ENCODE data around the gene TDRD10. TPM values are rescaled to one million over a fixed set of nuclear protein-coding genes. Genes with fewer than 3 reads are reported as not detected.
A peak's percentile ranks its signal among the peaks of the same experiment; 100 is the strongest.

TDRD10 gene
- total RNA-seq, 3 donors from 2014 or later = 0.65 to 2.0 (median 0.72) TPM

DNA sequence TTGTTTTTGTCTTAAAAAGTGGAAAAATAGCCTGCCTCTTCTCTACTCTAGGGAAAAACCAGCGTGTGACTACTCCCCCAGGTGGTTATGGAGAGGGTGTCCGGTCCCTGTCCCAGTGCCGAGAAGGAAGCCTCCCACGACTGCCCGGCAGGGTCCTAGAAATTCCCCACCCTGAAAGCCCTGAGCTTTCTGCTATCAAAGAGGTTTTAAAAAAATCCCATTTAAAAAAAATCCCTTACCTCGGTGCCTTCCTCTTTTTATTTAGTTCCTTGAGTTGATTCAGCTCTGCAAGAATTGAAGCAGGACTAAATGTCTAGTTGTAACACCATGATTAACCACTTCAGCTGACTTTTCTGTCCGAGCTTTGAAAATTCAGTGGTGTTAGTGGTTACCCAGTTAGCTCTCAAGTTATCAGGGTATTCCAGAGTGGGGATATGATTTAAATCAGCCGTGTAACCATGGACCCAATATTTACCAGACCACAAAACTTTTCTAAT, 35.0 kb upstream of the TDRD10 start:
- ATAC-seq (no peak), DNase-seq (no peak)
- TF ChIP-seq, protein P1, sequence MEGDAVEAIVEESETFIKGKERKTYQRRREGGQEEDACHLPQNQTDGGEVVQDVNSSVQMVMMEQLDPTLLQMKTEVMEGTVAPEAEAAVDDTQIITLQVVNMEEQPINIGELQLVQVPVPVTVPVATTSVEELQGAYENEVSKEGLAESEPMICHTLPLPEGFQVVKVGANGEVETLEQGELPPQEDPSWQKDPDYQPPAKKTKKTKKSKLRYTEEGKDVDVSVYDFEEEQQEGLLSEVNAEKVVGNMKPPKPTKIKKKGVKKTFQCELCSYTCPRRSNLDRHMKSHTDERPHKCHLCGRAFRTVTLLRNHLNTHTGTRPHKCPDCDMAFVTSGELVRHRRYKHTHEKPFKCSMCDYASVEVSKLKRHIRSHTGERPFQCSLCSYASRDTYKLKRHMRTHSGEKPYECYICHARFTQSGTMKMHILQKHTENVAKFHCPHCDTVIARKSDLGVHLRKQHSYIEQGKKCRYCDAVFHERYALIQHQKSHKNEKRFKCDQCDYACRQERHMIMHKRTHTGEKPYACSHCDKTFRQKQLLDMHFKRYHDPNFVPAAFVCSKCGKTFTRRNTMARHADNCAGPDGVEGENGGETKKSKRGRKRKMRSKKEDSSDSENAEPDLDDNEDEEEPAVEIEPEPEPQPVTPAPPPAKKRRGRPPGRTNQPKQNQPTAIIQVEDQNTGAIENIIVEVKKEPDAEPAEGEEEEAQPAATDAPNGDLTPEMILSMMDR (IDR thresholded peaks at IDR 0.05) = no peak
- peaks cover 20% of the 10 kb centered on the region for H3K4me1 ChIP-seq (ENCODE audit: low read depth)
- H3K36me3 ChIP-seq (ENCODE audit: low read depth) = no peaks in the 10 kb centered on the region
- H3K9me3 ChIP-seq = no peaks in the 10 kb centered on the region
- intact Hi-C loops (cut with DNase I, micrococcal nuclease) = loop anchor here in 1 of 2 donors (10.0 kb wide), 1 partner anchor 62 kb away; the partner anchor contains the start of gene IL6R
- no peak overlapping the region for H3K4me3 ChIP-seq

DNA sequence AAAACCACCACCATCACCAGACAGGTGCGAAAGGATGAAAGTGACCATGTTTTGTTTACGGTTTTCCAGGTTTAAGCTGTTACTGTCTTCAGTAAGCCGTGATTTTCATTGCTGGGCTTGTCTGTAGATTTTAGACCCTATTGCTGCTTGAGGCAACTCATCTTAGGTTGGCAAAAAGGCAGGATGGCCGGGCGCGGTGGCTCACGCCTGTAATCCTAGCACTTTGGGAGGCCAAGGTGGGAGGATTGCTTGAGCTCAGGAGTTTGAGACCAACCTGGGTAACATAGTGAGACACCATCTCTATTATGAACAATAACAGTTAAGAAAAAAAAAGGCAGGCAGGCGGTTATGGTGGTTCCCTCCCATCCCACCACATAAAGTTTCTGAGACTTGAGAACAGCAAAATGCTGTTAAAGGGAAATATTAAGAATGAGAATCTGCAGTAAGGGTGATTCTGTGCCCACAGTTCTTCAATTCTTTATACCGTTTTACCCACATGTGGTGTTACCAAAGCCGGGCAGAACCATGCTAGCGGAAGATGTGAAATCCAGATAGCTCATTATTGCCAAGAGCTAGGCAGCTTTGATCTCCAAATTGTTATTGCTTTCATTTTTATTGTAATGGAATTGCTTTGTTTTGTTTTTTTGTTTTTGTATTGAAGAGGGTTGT, 34.5 kb upstream of the TDRD10 start:
- Histone ChIP-seq H3K4me1 (ENCODE audit: low read depth) (peaks cover 20% of the 10 kb centered on the region), H3K36me3 (ENCODE audit: low read depth) (no peaks in the 10 kb centered on the region), H3K9me3 (no peaks in the 10 kb centered on the region), H3K4me3 (no peak overlapping the region)
- DNase-seq = no peak
- TF ChIP-seq, protein P1 (IDR thresholded peaks at IDR 0.05) = no peak
- no peak for ATAC-seq
- intact Hi-C loops (cut with DNase I, micrococcal nuclease) = loop anchor here in 1 of 2 donors (10.0 kb wide), 1 partner anchor 63 kb away; the partner anchor contains the start of gene IL6R

DNA sequence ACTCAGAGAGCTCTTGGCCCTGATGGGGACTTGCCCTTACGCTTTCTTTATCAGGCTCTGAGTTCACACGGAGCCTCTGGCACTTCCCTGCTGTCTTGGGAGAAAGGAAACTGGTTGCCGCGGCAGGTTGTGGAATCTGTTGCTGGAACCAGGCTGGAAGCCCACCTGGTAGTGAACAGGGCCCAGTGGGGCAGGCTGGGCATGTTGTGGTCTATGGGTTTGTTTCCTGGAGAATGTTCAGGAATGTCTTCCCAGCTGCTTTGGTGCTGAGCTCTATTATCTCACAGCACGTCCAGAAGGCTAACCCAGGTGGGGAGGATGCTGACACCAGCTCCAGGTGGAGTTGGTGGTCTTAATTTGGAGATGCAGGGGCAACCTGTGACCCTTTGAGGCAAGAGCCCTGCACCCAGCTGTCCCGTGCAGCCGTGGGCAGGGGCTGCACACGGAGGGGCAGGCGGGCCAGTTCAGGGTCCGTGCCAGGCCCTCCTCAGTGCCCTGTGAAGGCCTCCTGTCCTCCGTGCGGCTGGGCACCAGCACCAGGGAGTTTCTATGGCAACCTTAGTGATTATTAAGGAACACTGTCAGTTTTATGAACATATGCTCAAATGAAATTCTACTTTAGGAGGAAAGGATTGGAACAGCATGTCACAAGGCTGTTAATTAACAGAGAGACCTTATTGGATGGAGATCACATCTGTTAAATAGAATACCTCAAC, 33.3 kb upstream of the TDRD10 start:
- H3K4me1 ChIP-seq (ENCODE audit: low read depth) = peaks cover 20% of the 10 kb centered on the region
- intact Hi-C loops (cut with DNase I, micrococcal nuclease) = loop anchor here in 1 of 2 donors (10.0 kb wide), 1 partner anchor 64 kb away; the partner anchor contains the start of gene IL6R

DNA sequence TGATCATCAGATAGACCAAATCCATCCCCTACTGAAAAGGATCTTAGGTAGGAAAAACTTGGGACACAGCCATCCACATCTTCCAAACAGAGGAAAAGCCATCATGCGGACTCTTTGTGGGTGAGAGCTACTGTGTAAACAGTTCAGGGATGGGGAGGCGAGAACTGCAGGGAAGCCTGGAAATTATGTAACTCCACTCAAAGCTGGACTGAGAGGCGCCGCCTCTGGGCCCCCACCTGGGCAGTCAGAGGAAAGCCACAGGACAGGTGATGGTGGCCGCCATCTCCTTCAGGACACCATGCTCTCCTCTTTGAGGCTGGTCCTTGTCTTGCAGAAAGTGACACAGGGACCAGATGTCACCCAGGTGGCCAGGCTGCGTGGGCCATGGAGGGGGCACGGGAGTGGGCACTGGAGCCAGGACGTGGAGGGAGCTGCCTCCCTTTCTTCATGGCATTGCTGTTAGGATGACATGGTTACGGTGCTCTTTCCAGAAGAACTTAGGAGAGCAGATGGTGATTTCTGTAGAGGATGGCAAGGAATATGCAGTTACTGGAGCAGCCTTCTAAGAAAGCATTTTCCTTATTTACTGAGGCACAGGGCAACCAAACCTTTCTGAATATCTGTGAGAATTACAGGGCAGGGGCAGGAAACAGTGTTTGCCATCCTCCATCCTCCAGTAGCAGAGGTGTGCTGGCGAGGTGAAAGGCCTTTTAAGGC, 32.0 kb upstream of the TDRD10 start:
- TF ChIP-seq, protein P1 (IDR thresholded peaks at IDR 0.05) = no peak
- intact Hi-C loops (cut with DNase I, micrococcal nuclease) = loop anchor here in 1 of 2 donors (10.0 kb wide), 1 partner anchor 65 kb away; the partner anchor contains the start of gene IL6R
- ATAC-seq (peak; percentile 21), DNase-seq (peak in 1 of 3 donors; percentile 38)
- H3K9me3 ChIP-seq = no peaks in the 10 kb centered on the region
- no peaks in the 10 kb centered on the region for H3K36me3 ChIP-seq (ENCODE audit: low read depth)
- H3K4me1 ChIP-seq (ENCODE audit: low read depth) = peaks cover 20% of the 10 kb centered on the region
- H3K4me3 ChIP-seq = no peak overlapping the region

More for the DNA sequence above, 33.3 kb upstream of the TDRD10 start:
- Histone ChIP-seq H3K9me3 (no peaks in the 10 kb centered on the region), H3K36me3 (ENCODE audit: low read depth) (no peaks in the 10 kb centered on the region), H3K4me3 (no peak overlapping the region)
- ATAC-seq (no peak), DNase-seq (no peak)
- TF ChIP-seq, protein P1 (IDR thresholded peaks at IDR 0.05) = no peak

DNA sequence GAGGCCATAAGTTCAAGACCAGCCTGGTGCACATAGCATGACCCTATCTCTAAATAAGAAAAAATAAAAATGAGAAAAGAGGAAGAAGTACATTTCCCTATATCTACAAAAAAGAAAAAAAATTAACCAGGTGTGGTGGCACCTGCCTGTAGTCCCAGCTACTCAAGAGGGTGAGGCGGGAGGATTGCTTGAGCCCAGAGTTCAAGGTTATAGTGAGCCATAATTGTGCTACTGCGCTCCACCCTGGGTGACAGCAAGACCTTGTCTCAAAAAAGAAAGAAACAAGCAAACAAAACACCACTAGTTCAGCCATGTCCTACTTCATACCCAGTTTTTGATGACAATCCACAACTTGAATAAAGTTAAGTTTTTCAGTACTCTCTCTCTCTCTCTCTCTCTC, 30.7 kb upstream of the TDRD10 start:
- DNase-seq (peak in 2 of 3 donors; percentile 40 to 62), ATAC-seq (peak; percentile 62)
- no peaks in the 10 kb centered on the region for H3K9me3 ChIP-seq
- no peaks in the 10 kb centered on the region for H3K36me3 ChIP-seq (ENCODE audit: low read depth)
- intact Hi-C loops (cut with DNase I, micrococcal nuclease) = no loop called here
- TF ChIP-seq, protein P1 (IDR thresholded peaks at IDR 0.05) = no peak
- peaks cover 22% of the 10 kb centered on the region for H3K4me1 ChIP-seq (ENCODE audit: low read depth)
- no peak overlapping the region for H3K4me3 ChIP-seq

All from mucosa of descending colon (tissue), 3 donors.